H1 (cell line): ENCODE data around the gene TSPAN5. TPM values are rescaled to one million over a fixed set of nuclear protein-coding genes. Genes with fewer than 3 reads are reported as not detected.

Source experiments
- CTCF ChIA-PET: fragments of 300-600 bp; sonication (Branson Sonifier 250); formaldehyde crosslinking; loops from one replicate; lab custom pipeline; 2021; ENCODE audit not compliant: partially characterized antibody; lab: Charles Lee
- POLR2A ChIA-PET: fragments of 300-600 bp; sonication (Branson Sonifier 250); formaldehyde crosslinking; loops from one replicate; lab custom pipeline; 2021; ENCODE audit warnings: inconsistent platforms; ENCODE audit not compliant: partially characterized antibody; lab: Charles Lee
- DNase-seq, 2 experiments: peaks; one replicate each; pipeline versions ENCODE4 v3.0.0 to v3.0.0-alpha.2; 2010 to 2022; ENCODE audit warnings: low spot score in 2 of 2, low read depth in 1 of 2, mixed read lengths in 1 of 2
- FAIRE-seq: peaks from 2 replicates; lab custom pipeline; 2011; peaks lifted over from hg19 to GRCh38; lab: Jason Lieb, UNC
- H2AFZ ChIP-seq: 2 replicates; pipeline ENCODE4 v1.8.1; 2012; ENCODE audit warnings: low read length, inconsistent platforms
- H2AK5ac ChIP-seq: 2 replicates; pipeline ENCODE4 v1.6.1; 2013; ENCODE audit warnings: low read depth, low read length
- H2BK120ac ChIP-seq: replicated peaks from 2 replicates; pipeline ENCODE3; 2013; ENCODE audit warnings: low read depth, low read length, inconsistent platforms
- H2BK12ac ChIP-seq: 2 replicates; pipeline ENCODE4 v1.6.1; 2013; ENCODE audit warnings: low read depth, low read length
- H2BK15ac ChIP-seq: 2 replicates; pipeline ENCODE4 v1.6.1; 2013; ENCODE audit warnings: low read length
- H2BK20ac ChIP-seq: 2 replicates; pipeline ENCODE4 v1.6.1; 2013; ENCODE audit warnings: low read length
- H2BK5ac ChIP-seq: 2 replicates; pipeline ENCODE4 v1.6.1; 2013; ENCODE audit warnings: low read depth, low read length
- H3K14ac ChIP-seq: 2 replicates; pipeline ENCODE4 v1.6.1; 2013; ENCODE audit warnings: inconsistent platforms; ENCODE audit not compliant: insufficient read length
- H3K18ac ChIP-seq: 2 replicates; pipeline ENCODE4 v1.6.1; 2013; ENCODE audit warnings: low read length; ENCODE audit errors: extremely low read depth
- H3K23ac ChIP-seq: 2 replicates; pipeline ENCODE4 v1.6.1; 2013; ENCODE audit warnings: inconsistent platforms; ENCODE audit not compliant: insufficient read length
- H3K23me2 ChIP-seq: 2 replicates; pipeline ENCODE4 v1.6.1; 2013; ENCODE audit warnings: low read depth, low read length
- H3K27ac ChIP-seq: 2 replicates; pipeline ENCODE4 v1.6.1; 2011; ENCODE audit warnings: low read depth, low read length, inconsistent platforms
- H3K27me3 ChIP-seq, 4 experiments: replicated peaks in 1 of 4; 1 replicate in 1 of 4; 2 replicates in 3 of 4; pipeline versions ENCODE4 v1.6.1 to v1.8.1; 2011 to 2013; ENCODE audit warnings: low read length in 3 of 4, mild to moderate bottlenecking in 3 of 4, inconsistent platforms in 2 of 4, mixed read lengths in 2 of 4, moderate library complexity in 1 of 4; ENCODE audit not compliant: control insufficient read depth in 3 of 4, insufficient read depth in 3 of 4; ENCODE audit errors: extremely low read depth in 1 of 4
- H3K36me3 ChIP-seq, 4 experiments: 2 replicates each; pipeline versions ENCODE4 v1.6.1 to v1.8.1; 2011 to 2013; ENCODE audit warnings: mild to moderate bottlenecking in 4 of 4, low read length in 3 of 4, moderate library complexity in 2 of 4, control low read depth in 1 of 4, inconsistent platforms in 1 of 4; ENCODE audit not compliant: insufficient read depth in 4 of 4, control insufficient read depth in 2 of 4
- H3K4ac ChIP-seq: replicated peaks from 2 replicates; pipeline ENCODE3; 2013; ENCODE audit warnings: low read length, low read depth, mixed read lengths, inconsistent platforms; ENCODE audit not compliant: insufficient read length
- H3K4me1 ChIP-seq, 4 experiments: replicated peaks in 1 of 4; 1 replicate in 1 of 4; 2 replicates in 3 of 4; pipeline versions ENCODE4 v1.6.1 to v1.8.1; 2011 to 2013; ENCODE audit warnings: low read length in 3 of 4, inconsistent platforms in 2 of 4, mixed read lengths in 1 of 4; ENCODE audit not compliant: insufficient read depth in 4 of 4, control insufficient read depth in 3 of 4
- H3K4me2 ChIP-seq, 2 experiments: 2 replicates each; pipeline versions ENCODE4 v1.6.1 to v1.8.1; 2011 to 2013; ENCODE audit warnings: low read depth in 2 of 2, low read length in 2 of 2, control low read depth in 1 of 2, inconsistent platforms in 1 of 2, mild to moderate bottlenecking in 1 of 2; ENCODE audit not compliant: insufficient read depth in 1 of 2
- H3K4me3 ChIP-seq, 4 experiments: fragments of 200-600, 300-600 bp in 1 of 4; sonication (generic), shearing (Covaris generic), sonication (Bioruptor Twin) in 1 of 4; 2 replicates each; pipeline versions ENCODE4 v1.5.1 to v1.8.1; 2011 to 2016; ENCODE audit warnings: low read length in 4 of 4, low read depth in 3 of 4, control low read depth in 2 of 4, inconsistent platforms in 2 of 4, mild to moderate bottlenecking in 2 of 4, mixed read lengths in 1 of 4, moderate library complexity in 1 of 4; ENCODE audit not compliant: insufficient read depth in 2 of 4; ENCODE audit errors: extremely low read depth in 1 of 4
- H3K56ac ChIP-seq: replicated peaks from 2 replicates; pipeline ENCODE3; 2013; ENCODE audit warnings: low read depth, mild to moderate bottlenecking, mixed read lengths, low read length, inconsistent platforms; ENCODE audit not compliant: insufficient read length
- H3K79me1 ChIP-seq: 2 replicates; pipeline ENCODE4 v1.6.1; 2013; ENCODE audit warnings: low read depth, low read length, control low read depth
- H3K79me2 ChIP-seq, 2 experiments: 2 replicates each; pipeline versions ENCODE4 v1.6.1 to v1.8.1; 2012 to 2013; ENCODE audit warnings: low read length in 2 of 2, mild to moderate bottlenecking in 2 of 2, inconsistent platforms in 1 of 2; ENCODE audit not compliant: insufficient read depth in 2 of 2, control insufficient read depth in 1 of 2
- H3K9ac ChIP-seq, 4 experiments: replicated peaks in 1 of 4; 1 replicate in 1 of 4; 2 replicates in 3 of 4; pipeline versions ENCODE4 v1.6.1 to v1.8.1; 2011 to 2013; ENCODE audit warnings: low read depth in 3 of 4, low read length in 3 of 4, control low read depth in 2 of 4, mild to moderate bottlenecking in 2 of 4, moderate library complexity in 2 of 4, inconsistent platforms in 1 of 4; ENCODE audit errors: extremely low read depth in 1 of 4
- H3K9me3 ChIP-seq, 2 experiments: 2 replicates each; pipeline versions ENCODE4 v1.6.1 to v1.8.1; 2012 to 2013; ENCODE audit warnings: mild to moderate bottlenecking in 2 of 2, moderate library complexity in 2 of 2, control low read depth in 1 of 2, inconsistent platforms in 1 of 2, low read depth in 1 of 2, low read length in 1 of 2, mixed read lengths in 1 of 2; ENCODE audit not compliant: insufficient read depth in 2 of 2
- H4K20me1 ChIP-seq, 2 experiments: replicated peaks in 1 of 2; 2 replicates each; pipeline versions ENCODE3 to v1.8.1; 2011 to 2013; ENCODE audit warnings: inconsistent platforms in 2 of 2, low read length in 2 of 2, mild to moderate bottlenecking in 1 of 2; ENCODE audit not compliant: insufficient read depth in 2 of 2, control insufficient read depth in 1 of 2
- H4K5ac ChIP-seq: 2 replicates; pipeline ENCODE4 v1.6.1; 2013; ENCODE audit warnings: low read length, low read depth, mixed read lengths, inconsistent platforms; ENCODE audit not compliant: insufficient read length
- H4K8ac ChIP-seq: 2 replicates; pipeline ENCODE4 v1.8.0; 2013; ENCODE audit warnings: mild to moderate bottlenecking, moderate library complexity, low read length, inconsistent platforms; ENCODE audit not compliant: insufficient read depth; ENCODE audit errors: extremely low read depth
- H4K91ac ChIP-seq: replicated peaks from 2 replicates; pipeline ENCODE3; 2013; ENCODE audit warnings: low read length, mixed read lengths, inconsistent platforms; ENCODE audit not compliant: insufficient read length
- CEBPB ChIP-seq: IDR thresholded peaks from 2 replicates; pipeline ENCODE4 v1.6.1; 2012; ENCODE audit warnings: low read depth, low read length
- WGBS, 2 experiments: shearing (Covaris generic) in 1 of 2; methylation state at CpG; one replicate each; pipeline versions ENCODE4 v1.1.6 to v1.1.7; 2013 to 2015; ENCODE audit warnings: low lambda C conversion rate in 2 of 2, mixed read lengths in 2 of 2, inconsistent platforms in 1 of 2, low coverage in 1 of 2, missing lambda C conversion rate in 1 of 2; ENCODE audit not compliant: insufficient replicate concordance in 2 of 2, insufficient coverage in 1 of 2, insufficient read length in 1 of 2; ENCODE audit errors: extremely low coverage in 1 of 2, missing lambda C conversion rate in 1 of 2; 5-methylcytosine and 5-hydroxymethylcytosine counted together
- polyA plus RNA-seq, 7 experiments: library from polyadenylated mRNA; depleted of rRNA in 3 of 7; stranded (reverse) in 5 of 7; unstranded in 2 of 7; fragments of >200 nt in 5 of 7; fragments of 200-250 nt in 2 of 7; gene quantifications; 1 replicate in 5 of 7; 2 replicates in 1 of 7; 4 replicates in 1 of 7; pipeline versions ENCODE4 v1.2.1 to v1.2.3, GENCODE V29; 2011 to 2013; ENCODE audit warnings: missing spikeins in 2 of 7, mixed read lengths in 2 of 7
- total RNA-seq: library from RNA; stranded (reverse); fragmentation: NEBNext Ultra II Directional; extraction: Animal tissue kit (Norgen Biotek cat#: 25700); gene quantifications from 2 replicates; pipeline ENCODE4 v1.2.1, GENCODE V29; 2021

The TSPAN5 gene
- total and polyA plus RNA-seq, 2 of the 8 experiments (the other 6 are each of a cell fraction or from before 2014, with no cell fraction given) = 17.6 to 21.2 TPM

- Histone ChIP-seq H4K20me1 (no peaks in the 10 kb centered on the region), H3K36me3 (no peaks in the 10 kb centered on the region), H3K4me3 (no peak overlapping the region), H2BK5ac (no peak overlapping the region), H3K56ac (no peak overlapping the region), H3K9ac (no peak overlapping the region), H3K27me3 (no peaks in the 10 kb centered on the region), H2BK120ac (no peak overlapping the region), H3K9me3 (no peaks in the 10 kb centered on the region), H3K79me2 (no peaks in the 10 kb centered on the region), H2BK12ac (no peak overlapping the region), H3K18ac (no peak overlapping the region), H2BK15ac (no peak overlapping the region), H3K23ac (no peak overlapping the region), H4K5ac (no peak overlapping the region), H3K14ac (no peak overlapping the region), H3K4ac (no peak overlapping the region), H4K8ac (no peak overlapping the region), H2BK20ac (no peak overlapping the region), H3K23me2 (no peaks in the 10 kb centered on the region), H3K4me2 (no peak overlapping the region), H3K79me1 (no peaks in the 10 kb centered on the region), H2AK5ac (no peak overlapping the region), H4K91ac (no peak overlapping the region), H3K27ac (no peak overlapping the region), H3K4me1 (no peaks in the 10 kb centered on the region), H2AFZ (peak overlapping the region; percentile 65; the same call in 1 of the 2 replicates)
- POLR2A ChIA-PET = interaction anchor here (0.7 kb wide), 1 partner anchor 816 kb away, joined by 3 read pairs; no protein-coding TSS in a partner anchor
- DNase-seq (peak in 1 of 2 experiments; percentile 51), FAIRE-seq (no peak)
- WGBS, 2 experiments = 81% methylated on average over 5 of the region's 5 CpGs; no CpG with 5 or more reads in 1 of the 2 experiments
- CTCF ChIA-PET = interaction anchor here (0.7 to 1.9 kb wide), 6 partner anchors 11 to 337 kb away, joined by 3 to 6 read pairs (median 3); no protein-coding TSS in a partner anchor
- peak; percentile 5; the same call in 1 of the 2 replicates for TF ChIP-seq CEBPB
These were observed 210.8 kb downstream of the TSPAN5 start for GRCh38 chr4:98447648-98448047.
